ENCODE measurements around the gene CACHD1.

CACHD1 gene

GRCh38 chr1:64536836-64537490 is 67.0 kb downstream of the CACHD1 start:
- TF ChIP-seq CTCF (IDR thresholded peaks at IDR 0.05; ENCODE audit: insufficient read depth, missing control alignments) = no peak
- DNase-seq (ENCODE audit: insufficient read length, low spot score) (no peak), FAIRE-seq (no peak)

GRCh38 chr1:64537942-64538341 is 68.0 kb downstream of the CACHD1 start:
- no peak for FAIRE-seq
- no peak for TF ChIP-seq CTCF (IDR thresholded peaks at IDR 0.05; ENCODE audit: insufficient read depth, missing control alignments)
- no peak for DNase-seq (ENCODE audit: insufficient read length, low spot score)

GRCh38 chr1:64538389-64538788 is 68.5 kb downstream of the CACHD1 start:
- DNase-seq (ENCODE audit: insufficient read length, low spot score) (no peak), FAIRE-seq (no peak)
- no peak for TF ChIP-seq CTCF (IDR thresholded peaks at IDR 0.05; ENCODE audit: insufficient read depth, missing control alignments)

- FAIRE-seq (no peak), DNase-seq (ENCODE audit: insufficient read length, low spot score) (no peak)
- no peak for TF ChIP-seq CTCF (IDR thresholded peaks at IDR 0.05; ENCODE audit: insufficient read depth, missing control alignments)
These were observed 69.4 kb downstream of the CACHD1 start for GRCh38 chr1:64539289-64539688.

GRCh38 chr1:64539781-64540218 is 69.9 kb downstream of the CACHD1 start:
- no peak for TF ChIP-seq CTCF (IDR thresholded peaks at IDR 0.05; ENCODE audit: insufficient read depth, missing control alignments)
- FAIRE-seq (no peak), DNase-seq (ENCODE audit: insufficient read length, low spot score) (no peak)

- no peak for TF ChIP-seq CTCF (IDR thresholded peaks at IDR 0.05; ENCODE audit: insufficient read depth, missing control alignments)
- FAIRE-seq (no peak), DNase-seq (ENCODE audit: insufficient read length, low spot score) (no peak)
These were observed 70.4 kb downstream of the CACHD1 start for GRCh38 chr1:64540265-64540791.

GRCh38 chr1:64542118-64542517 is 72.2 kb downstream of the CACHD1 start:
- FAIRE-seq (no peak), DNase-seq (ENCODE audit: insufficient read length, low spot score) (no peak)
- TF ChIP-seq CTCF (IDR thresholded peaks at IDR 0.05; ENCODE audit: insufficient read depth, missing control alignments) = no peak

All from D721Med (cell line).